HepG2 (cell line): ENCODE measurements around the gene NSD1. TPM values are rescaled to one million over a fixed set of nuclear protein-coding genes. Genes with fewer than 3 reads are reported as not detected.

Experiments used
- ADNP ChIP-seq: sonication (generic); formaldehyde crosslinking; IDR thresholded peaks from 2 replicates; pipeline ENCODE4 v1.4.0; 2020; ENCODE audit warnings: missing genetic modification reagents
- AGO2 ChIP-seq: fragments of 200-400 bp; formaldehyde crosslinking; optimal IDR thresholded peaks from 2 replicates; pipeline ENCODE3; 2017; ENCODE audit warnings: mild to moderate bottlenecking, low read depth, low read length, moderate library complexity
- ASH2L ChIP-seq: fragments of 300-600, 200-600 bp; sonication (generic); IDR thresholded peaks from 2 replicates; pipeline ENCODE4 v1.7.0; 2017; ENCODE audit warnings: low read depth, mild to moderate bottlenecking, moderate library complexity, mixed read lengths, low read length; ENCODE audit not compliant: insufficient read length
- EEA1 ChIP-seq: sonication (generic); formaldehyde crosslinking; IDR thresholded peaks from 2 replicates; pipeline ENCODE4 v1.5.1; 2020; ENCODE audit warnings: mild to moderate bottlenecking, missing genetic modification reagents, borderline replicate concordance
- ELF3 ChIP-seq: IDR thresholded peaks from 2 replicates; pipeline ENCODE4 v1.6.1; 2016; ENCODE audit warnings: missing genetic modification reagents, missing compliant biosample characterization
- HMG20A ChIP-seq: IDR thresholded peaks from 2 replicates; pipeline ENCODE4 v1.6.1; 2016; ENCODE audit warnings: borderline replicate concordance
- MAFG ChIP-seq: sonication (generic); formaldehyde crosslinking; IDR thresholded peaks from 2 replicates; pipeline ENCODE4 v1.5.1; 2020; ENCODE audit warnings: mild to moderate bottlenecking, missing genetic modification reagents
- NRL ChIP-seq: sonication (generic); formaldehyde crosslinking; IDR thresholded peaks from 2 replicates; pipeline ENCODE4 v1.5.0; 2020; ENCODE audit warnings: missing genetic modification reagents, mild to moderate bottlenecking, moderate library complexity, borderline replicate concordance
- RBAK ChIP-seq: sonication (generic); formaldehyde crosslinking; IDR thresholded peaks from 2 replicates; pipeline ENCODE4 v1.5.1; 2020; ENCODE audit warnings: mild to moderate bottlenecking, missing genetic modification reagents
- SALL1 ChIP-seq: sonication (generic); formaldehyde crosslinking; IDR thresholded peaks from 2 replicates; pipeline ENCODE4 v1.8.0; 2022; ENCODE audit warnings: mild to moderate bottlenecking, missing genetic modification reagents
- SOX5 ChIP-seq: IDR thresholded peaks from 2 replicates; pipeline ENCODE4 v1.6.1; 2016; ENCODE audit warnings: borderline replicate concordance
- SOX6 ChIP-seq, 2 experiments: fragments of 450-650 bp in 1 of 2; sonication (generic) in 1 of 2; formaldehyde crosslinking in 1 of 2; IDR thresholded peaks; 2 replicates each; pipeline versions ENCODE4 v1.4.0 to v1.6.1; 2017 to 2020; ENCODE audit warnings: antibody characterized with exemption in 1 of 2, mild to moderate bottlenecking in 1 of 2, missing genetic modification reagents in 1 of 2
- SP4 ChIP-seq: sonication (generic); formaldehyde crosslinking; IDR thresholded peaks from 2 replicates; pipeline ENCODE4 v1.8.1; 2023; ENCODE audit warnings: mild to moderate bottlenecking, missing genetic modification reagents
- TBX2 ChIP-seq: sonication (generic); formaldehyde crosslinking; IDR thresholded peaks from 2 replicates; pipeline ENCODE4 v1.5.0; 2020; ENCODE audit warnings: missing genetic modification reagents, mild to moderate bottlenecking, borderline replicate concordance
- ZBTB3 ChIP-seq: sonication (generic); formaldehyde crosslinking; IDR thresholded peaks from 2 replicates; pipeline ENCODE4 v1.4.0; 2020; ENCODE audit warnings: low read depth, mild to moderate bottlenecking, moderate library complexity, missing genetic modification reagents, borderline replicate concordance
- ZBTB38 ChIP-seq: sonication (generic); formaldehyde crosslinking; IDR thresholded peaks from 2 replicates; pipeline ENCODE4 v1.5.1; 2020; ENCODE audit warnings: mild to moderate bottlenecking, missing genetic modification reagents
- ZNF768 ChIP-seq: sonication (generic); formaldehyde crosslinking; IDR thresholded peaks from 2 replicates; pipeline ENCODE4 v1.4.0; 2020; ENCODE audit warnings: missing genetic modification reagents
- polyA plus RNA-seq, 8 experiments: library from polyadenylated mRNA; depleted of rRNA in 3 of 8; stranded (reverse) in 7 of 8; unstranded in 1 of 8; fragments of >200 nt; fragmentation: Illumina TruSeq in 4 of 8; extraction: Trizol in 4 of 8; gene quantifications; 2 replicates each; pipeline versions ENCODE4 v1.2.1 to v1.2.3, GENCODE V29; 2011 to 2016; ENCODE audit warnings: low read depth in 4 of 8, missing spikeins in 1 of 8, mixed read lengths in 1 of 8; ENCODE audit not compliant: insufficient read depth in 1 of 8
- total RNA-seq, 5 experiments: library from RNA; depleted of rRNA; stranded (reverse); fragments of >200 nt; fragmentation: Illumina TruSeq; extraction: Trizol; gene quantifications; 2 replicates each; pipeline ENCODE4 v1.2.3, GENCODE V29; 2016; ENCODE audit warnings: low read depth in 1 of 5
- TF ChIP-seq, protein P1 (sequence below): sonication (generic); formaldehyde crosslinking; IDR thresholded peaks from 2 replicates; pipeline ENCODE4 v1.8.0; 2023; ENCODE audit warnings: mild to moderate bottlenecking, missing genetic modification reagents
- TF ChIP-seq, protein P2 (sequence below): sonication (generic); formaldehyde crosslinking; IDR thresholded peaks from 2 replicates; pipeline ENCODE4 v1.9.0; 2022; ENCODE audit warnings: low read depth, missing genetic modification reagents
- TF ChIP-seq, protein P3 (sequence below): sonication (generic); formaldehyde crosslinking; IDR thresholded peaks from 2 replicates; pipeline ENCODE4 v1.4.0; 2020; ENCODE audit warnings: missing genetic modification reagents, low read depth, mild to moderate bottlenecking, borderline replicate concordance
- TF ChIP-seq, protein P4 (sequence below): sonication (generic); formaldehyde crosslinking; IDR thresholded peaks from 2 replicates; pipeline ENCODE4 v1.4.0; 2020; ENCODE audit warnings: missing genetic modification reagents
- TF ChIP-seq, protein P5 (sequence below): sonication (generic); formaldehyde crosslinking; IDR thresholded peaks from 2 replicates; pipeline ENCODE4 v1.5.1; 2020; ENCODE audit warnings: mild to moderate bottlenecking, missing genetic modification reagents, borderline replicate concordance

NSD1 gene
- total and polyA plus RNA-seq, 2 of the 13 experiments (the other 11 are each of a cell fraction or from before 2014, with no cell fraction given) = 0.01 to 0.09 TPM

DNA sequence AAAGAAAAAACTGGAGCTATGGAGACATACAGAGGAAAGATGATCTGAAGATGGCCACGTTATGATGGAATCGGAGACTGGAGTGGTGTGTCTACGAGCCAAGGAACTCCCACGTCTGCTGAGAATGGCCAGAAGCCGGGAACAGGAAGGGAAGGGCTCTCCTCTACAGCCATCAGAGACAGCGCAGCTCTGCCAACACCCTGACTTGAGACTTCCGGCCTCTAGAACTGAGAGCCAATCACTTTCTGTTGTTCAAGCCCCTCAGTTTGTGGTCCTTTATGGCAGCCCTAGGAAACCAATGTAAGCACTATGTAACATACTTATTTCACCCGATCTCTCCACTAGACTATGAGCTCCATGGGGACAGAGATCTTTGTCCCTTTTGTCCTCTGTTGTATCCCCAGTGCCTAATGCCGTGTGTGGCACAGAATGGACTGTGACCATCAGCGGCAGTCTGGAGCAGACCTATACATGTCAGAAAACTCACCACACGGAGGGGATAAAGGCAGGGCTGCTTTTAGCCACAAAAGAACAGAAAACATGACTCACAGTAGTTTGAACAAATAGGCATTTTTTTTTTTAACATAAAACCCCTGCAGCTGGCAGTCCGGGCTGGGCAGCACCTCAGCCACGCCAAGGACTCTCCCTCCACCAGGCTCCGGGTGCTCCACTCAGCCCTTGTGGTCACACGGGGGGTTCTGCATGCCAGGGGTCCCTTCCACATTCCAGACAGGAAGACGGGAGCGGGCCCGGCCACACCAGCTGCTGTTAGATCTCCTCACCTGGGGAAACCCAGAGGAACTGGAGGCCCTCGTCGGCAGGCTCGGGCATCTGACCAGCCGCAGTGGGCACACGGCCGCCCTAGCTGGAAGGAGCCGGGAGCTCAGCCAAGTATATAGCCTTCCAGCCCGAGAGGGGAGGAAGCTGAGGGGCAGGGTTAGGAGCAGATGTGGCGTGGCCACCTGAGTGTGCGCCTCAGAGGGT lies 194.3 kb downstream of the NSD1 start (continued):
- TF ChIP-seq NRL (CRISPR knock-in tag) (0 out of 2 replicates have a peak, but pooled peaks have one; percentile 24), SP4 (CRISPR knock-in tag) (0 out of 2 replicates have a peak, but pooled peaks have one; percentile 16), SOX5 (peak; percentile 54; the same call in 1 of the 2 replicates), TBX2 (CRISPR knock-in tag) (peak; percentile 21; the same call in 1 of the 2 replicates), EEA1 (CRISPR knock-in tag) (no peak), AGO2 (peak; percentile 30), HMG20A (CRISPR knock-in tag) (0 out of 2 replicates have a peak, but pooled peaks have one; percentile 19), ZNF768 (0 out of 2 replicates have a peak, but pooled peaks have one; percentile 9), RBAK (CRISPR knock-in tag) (no peak), ZBTB3 (CRISPR knock-in tag) (no peak), SOX6 (IDR thresholded peaks at IDR 0.05) (no peak), SOX6 (CRISPR knock-in tag; IDR thresholded peaks at IDR 0.05) (peak; percentile 60), MAFG (CRISPR knock-in tag) (no peak), ELF3 (peak; percentile 46; the same call in 1 of the 2 replicates), ASH2L (peak; percentile 43), ADNP (CRISPR knock-in tag) (no peak), SALL1 (CRISPR knock-in tag) (0 out of 2 replicates have a peak, but pooled peaks have one; percentile 9), ZBTB38 (CRISPR knock-in tag) (0 out of 2 replicates have a peak, but pooled peaks have one; percentile 20)
- TF ChIP-seq, protein P1, sequence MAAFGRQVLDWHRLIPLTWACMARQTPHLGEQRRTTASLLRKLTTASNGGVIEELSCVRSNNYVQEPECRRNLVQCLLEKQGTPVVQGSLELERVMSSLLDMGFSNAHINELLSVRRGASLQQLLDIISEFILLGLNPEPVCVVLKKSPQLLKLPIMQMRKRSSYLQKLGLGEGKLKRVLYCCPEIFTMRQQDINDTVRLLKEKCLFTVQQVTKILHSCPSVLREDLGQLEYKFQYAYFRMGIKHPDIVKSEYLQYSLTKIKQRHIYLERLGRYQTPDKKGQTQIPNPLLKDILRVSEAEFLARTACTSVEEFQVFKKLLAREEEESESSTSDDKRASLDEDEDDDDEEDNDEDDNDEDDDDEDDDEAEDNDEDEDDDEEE = 0 out of 2 replicates have a peak, but pooled peaks have one; percentile 25
- TF ChIP-seq, protein P2, sequence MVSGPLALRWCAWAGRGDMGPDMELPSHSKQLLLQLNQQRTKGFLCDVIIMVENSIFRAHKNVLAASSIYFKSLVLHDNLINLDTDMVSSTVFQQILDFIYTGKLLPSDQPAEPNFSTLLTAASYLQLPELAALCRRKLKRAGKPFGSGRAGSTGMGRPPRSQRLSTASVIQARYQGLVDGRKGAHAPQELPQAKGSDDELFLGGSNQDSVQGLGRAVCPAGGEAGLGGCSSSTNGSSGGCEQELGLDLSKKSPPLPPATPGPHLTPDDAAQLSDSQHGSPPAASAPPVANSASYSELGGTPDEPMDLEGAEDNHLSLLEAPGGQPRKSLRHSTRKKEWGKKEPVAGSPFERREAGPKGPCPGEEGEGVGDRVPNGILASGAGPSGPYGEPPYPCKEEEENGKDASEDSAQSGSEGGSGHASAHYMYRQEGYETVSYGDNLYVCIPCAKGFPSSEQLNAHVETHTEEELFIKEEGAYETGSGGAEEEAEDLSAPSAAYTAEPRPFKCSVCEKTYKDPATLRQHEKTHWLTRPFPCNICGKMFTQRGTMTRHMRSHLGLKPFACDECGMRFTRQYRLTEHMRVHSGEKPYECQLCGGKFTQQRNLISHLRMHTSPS (CRISPR knock-in tag) = peak; percentile 28; the same call in 1 of the 2 replicates
- TF ChIP-seq, protein P3, sequence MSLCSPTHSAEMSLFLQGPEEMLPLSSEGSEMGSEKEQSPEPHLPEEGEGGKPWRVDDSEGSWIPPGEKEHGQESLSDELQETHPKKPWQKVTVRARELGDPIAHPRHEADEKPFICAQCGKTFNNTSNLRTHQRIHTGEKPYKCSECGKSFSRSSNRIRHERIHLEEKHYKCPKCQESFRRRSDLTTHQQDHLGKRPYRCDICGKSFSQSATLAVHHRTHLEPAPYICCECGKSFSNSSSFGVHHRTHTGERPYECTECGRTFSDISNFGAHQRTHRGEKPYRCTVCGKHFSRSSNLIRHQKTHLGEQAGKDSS (CRISPR knock-in tag) = no peak
- TF ChIP-seq, protein P4, sequence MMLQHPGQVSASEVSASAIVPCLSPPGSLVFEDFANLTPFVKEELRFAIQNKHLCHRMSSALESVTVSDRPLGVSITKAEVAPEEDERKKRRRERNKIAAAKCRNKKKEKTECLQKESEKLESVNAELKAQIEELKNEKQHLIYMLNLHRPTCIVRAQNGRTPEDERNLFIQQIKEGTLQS (CRISPR knock-in tag) = no peak
- TF ChIP-seq, protein P5, sequence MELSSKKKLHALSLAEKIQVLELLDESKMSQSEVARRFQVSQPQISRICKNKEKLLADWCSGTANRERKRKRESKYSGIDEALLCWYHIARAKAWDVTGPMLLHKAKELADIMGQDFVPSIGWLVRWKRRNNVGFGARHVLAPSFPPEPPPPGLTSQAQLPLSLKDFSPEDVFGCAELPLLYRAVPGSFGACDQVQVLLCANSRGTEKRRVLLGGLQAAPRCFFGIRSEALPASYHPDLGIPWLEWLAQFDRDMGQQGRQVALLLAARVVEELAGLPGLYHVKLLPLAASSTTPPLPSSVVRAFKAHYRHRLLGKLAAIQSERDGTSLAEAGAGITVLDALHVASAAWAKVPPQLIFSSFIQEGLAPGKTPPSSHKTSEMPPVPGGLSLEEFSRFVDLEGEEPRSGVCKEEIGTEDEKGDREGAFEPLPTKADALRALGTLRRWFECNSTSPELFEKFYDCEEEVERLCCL = no peak
